Measurements from ENCODE around the gene ADD2.
"Not testable (repeated sequence)": the region's sequence is repeated elsewhere in the genome, so short reads cannot be mapped to it uniquely, and the experiment has no call there.

Gene ADD2

DNA sequence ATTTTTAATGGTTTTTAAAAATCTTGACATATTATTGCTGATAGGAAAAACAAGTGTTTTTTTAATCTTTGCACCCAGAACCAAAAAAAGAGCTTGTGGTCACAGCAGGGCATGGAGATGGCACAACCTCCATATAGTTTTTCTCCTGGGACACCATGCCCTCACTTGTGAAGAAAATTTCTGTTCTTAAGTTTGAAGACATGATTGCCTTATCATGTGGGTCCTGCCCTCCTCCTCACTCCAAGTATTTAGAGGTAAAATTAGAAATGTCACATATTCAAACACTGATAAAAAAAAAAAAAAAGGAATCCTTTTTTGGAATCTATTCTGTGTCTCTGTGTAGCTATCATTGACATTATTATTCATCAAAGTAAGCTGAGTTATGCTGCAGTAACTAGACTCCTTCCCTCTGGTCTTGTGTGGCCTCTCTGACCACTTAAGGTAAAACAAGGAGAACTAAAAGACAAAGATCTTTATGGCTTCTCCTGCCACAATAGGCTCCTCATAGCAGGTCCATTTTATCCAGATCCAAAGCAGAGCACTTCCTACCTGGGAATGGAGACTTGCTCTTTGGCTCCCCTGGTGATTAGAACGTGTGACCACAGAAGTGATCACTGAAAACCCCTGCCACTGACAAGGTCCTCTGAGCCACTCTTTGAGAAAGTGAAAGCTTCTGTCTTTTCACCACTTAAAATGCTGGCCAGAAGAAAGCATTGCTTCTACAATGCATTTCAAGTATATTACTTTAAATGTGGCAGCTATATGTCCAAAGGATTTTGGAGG lies 19.8 kb downstream of the ADD2 start:
- DNase-seq = no peak

DNA sequence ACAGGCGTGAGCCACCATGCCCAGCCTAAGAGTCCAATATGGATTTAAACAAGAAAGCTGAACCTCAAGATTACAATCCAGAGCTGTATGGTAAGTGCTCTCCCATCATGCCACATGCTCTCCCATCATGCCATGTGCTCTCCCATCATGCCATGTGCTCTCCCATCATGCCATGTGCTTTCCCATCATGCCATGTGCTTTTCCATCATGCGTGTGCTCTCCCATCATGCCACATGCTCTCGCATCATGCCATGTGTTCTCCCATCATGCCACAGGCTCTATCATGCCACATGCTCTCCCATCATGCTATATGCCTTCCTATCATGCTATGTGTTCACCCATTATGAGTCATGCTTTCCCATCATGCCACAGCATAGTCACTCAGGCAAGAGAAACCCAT lies 20.7 kb downstream of the ADD2 start:
- no peak for DNase-seq

DNA sequence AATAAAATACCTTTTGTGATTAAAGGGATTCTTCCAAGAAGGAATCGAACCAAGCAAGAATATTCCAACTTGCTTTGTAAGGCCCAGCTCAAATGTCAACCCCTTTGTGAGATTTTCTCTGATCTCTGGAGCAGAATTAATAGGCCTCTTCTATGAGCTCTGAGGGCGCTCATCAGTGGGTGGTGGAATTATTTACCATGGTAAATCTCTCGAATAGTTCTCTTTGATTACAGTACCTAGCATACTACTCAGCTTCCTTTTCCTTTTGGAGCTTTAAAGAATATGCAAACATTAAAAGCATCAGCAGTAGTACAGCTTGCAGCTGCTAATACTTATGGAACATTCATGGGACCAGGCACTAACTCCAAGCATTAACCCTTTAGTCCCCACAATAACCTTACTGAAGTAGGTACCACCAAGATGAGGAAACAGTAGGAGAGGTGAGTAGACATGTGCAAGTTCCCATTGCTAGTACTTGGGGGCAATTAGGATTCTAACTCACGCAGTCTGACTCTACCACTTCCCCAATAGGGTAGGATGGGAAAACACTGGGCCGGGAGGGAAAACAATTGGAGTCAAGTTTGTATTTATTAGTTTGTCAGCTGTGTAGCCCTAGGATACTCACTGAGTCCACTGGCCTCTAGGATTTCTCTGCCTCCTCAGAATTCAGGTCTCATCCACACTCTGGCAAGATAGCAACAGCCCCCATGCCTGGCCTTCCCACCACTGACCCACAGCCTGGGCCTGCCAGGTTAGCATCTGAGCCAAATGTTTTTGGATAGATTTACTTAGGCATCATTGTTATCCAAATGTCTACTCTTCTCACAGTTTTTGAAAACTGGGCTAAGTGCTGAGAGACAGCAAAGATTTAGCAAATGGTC lies 21.7 kb downstream of the ADD2 start:
- DNase-seq = no peak

DNA sequence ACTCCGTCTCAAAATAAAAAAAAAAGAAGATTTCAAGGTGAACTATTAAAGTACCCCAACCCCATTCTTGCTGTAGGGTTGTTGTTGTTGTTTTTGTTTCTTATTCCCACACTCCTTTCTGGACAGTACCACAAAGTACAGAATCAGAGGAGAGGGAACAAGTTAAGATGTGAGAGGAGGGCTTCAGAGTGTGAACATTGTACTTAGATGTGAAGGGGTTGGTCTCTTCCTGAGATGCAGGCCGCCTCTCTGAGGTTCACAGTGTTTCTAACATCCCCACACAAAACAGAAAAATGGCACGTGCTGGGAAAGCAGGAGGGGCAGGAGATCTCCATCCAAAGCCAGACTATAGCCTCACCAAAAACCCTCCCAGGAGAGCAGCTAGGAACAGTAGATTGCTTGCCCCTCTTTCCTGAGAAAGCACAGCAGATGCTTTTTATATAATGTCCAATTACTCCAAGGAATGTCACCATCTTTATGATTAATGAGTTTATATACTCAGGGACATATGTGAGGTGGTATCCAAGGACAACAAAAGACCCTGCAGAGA lies 22.6 kb downstream of the ADD2 start:
- no peak for DNase-seq

DNA sequence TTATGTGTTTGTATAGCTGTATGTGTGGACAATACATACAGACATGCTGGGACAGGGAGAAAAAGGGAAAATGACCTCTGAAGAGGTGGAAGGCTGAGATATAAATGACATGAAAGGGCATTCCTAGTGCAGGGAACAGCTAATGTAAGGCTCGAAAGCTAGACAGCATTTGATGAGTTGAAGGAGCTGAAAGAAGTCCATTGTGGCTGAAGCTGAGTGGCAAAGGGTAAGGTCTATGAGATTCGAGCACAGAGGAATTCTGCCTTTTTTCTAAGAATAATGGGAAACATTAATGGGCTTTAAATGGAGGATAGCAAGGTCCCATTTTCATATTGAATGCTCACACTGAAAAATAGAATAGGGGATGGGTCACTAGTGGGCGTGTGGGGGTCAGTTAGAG lies 23.6 kb downstream of the ADD2 start:
- DNase-seq = no peak

DNA sequence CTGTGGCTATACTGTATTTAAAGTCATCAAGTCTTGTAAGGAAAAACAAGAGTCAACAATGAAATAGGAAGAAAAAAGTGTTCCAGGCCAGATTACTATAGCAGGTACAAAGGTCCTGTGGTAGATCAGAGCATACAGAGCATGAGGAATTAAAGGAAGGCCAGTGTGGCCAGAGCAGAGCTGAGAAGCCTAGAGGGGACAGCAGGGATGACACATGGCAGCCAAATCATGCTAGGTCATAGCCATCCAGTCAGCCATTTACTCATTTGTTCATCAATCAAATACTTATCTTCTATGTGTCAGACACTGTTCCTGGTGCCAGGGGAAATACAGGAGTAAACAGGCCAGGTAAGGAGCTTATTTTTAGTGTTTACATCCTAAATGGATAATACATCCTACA lies 24.3 kb downstream of the ADD2 start:
- no peak for DNase-seq

DNA sequence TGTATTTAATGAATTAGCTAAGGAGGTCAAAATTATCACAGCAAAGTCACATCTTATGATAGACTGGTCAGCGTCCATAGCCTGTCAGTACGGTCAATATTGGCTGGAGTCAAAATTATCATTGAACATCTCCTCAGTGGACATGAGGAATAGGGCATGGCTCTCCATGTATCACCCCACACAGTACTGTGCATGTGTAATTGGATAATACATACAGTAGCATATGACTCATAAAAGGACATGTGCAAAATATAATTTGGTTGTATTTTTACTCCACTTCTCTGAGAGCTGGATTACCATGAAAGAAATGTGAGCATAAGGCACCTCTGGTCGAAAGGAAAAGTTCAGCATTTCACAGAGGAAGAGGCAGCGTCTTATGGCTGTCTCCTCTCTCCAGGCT lies 24.9 kb downstream of the ADD2 start:
- DNase-seq = no peak

DNA sequence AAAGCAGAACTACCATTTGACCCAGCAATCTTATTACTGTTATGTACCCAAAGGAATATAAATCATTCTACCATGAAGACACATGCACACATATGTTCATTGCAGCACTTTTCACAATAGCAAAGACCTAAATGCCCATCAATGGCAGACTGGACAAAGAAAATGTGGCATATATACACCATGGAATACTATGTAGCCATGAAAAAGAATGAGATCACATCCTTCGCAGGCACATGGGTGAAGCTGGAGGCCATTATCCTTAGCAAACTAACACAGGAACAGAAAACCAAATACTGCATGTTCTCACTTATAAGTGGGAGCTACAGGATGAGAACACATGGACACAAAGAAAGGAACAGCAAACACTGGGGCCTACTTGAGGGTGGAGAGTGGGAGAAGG lies 28.5 kb downstream of the ADD2 start:
- DNase-seq = not testable (repeated sequence)

DNA sequence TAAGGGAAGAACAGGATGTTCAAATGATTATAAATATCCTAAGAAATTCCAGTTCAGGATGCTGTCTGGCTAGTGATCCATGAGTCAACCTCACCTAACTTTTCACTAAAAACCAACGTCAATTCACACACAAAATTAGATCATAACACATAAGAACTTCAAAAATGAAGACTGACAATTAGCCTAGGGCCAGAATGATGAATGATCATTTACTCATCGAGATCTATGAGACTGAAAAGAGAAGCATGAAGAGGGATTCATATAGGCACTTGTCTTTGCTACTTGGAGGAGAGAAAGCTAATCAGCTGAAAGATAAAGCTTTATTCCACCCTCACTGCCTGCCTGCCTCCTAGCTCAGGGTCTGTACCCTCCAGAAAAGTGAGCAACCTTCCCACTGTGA lies 29.8 kb downstream of the ADD2 start:
- no peak for DNase-seq

DNA sequence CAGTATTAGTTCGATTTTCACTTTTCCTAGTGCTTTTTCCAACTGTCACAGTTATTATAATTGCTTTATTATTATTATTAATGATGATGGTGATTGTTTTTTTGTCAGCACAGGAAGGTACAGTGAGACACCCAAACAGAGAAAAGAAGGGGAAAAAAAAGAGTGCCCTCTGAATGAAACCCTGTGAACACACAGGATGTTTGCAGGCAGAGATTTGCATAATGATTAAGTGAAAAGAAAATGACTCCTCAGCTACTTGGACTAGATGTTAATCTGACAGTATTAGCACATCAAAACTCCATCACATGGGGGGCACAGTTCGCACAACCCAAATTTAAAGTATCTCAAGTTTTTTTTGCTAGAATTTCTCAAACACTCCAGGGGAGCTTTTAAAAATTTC lies 32.9 kb downstream of the ADD2 start:
- DNase-seq = no peak

DNA sequence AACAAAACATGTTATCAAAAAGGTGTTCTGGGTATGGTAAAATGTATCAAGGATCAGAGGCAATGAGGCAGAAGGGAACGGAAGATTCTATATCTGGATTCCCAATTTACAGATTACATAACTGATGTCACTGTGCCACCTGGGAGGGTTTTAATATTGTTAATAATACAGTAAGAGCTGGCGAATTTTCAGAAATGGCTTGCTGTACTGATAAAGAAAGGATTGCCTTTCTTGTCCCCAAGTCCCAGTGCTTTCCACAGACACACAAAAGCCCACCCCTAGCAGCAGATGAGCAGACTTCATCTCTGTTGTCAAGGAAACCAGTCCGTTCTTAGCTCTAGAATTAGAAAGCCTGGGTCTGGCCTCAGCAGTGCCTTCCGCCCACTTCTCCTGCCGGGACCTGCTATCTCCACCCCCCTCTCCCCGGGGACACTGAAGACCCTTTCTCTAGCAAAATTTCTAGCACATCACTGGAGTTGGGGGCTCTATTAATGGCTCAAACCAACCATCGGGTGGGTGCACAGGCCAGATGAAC lies 34.3 kb downstream of the ADD2 start:
- no peak for DNase-seq

DNA sequence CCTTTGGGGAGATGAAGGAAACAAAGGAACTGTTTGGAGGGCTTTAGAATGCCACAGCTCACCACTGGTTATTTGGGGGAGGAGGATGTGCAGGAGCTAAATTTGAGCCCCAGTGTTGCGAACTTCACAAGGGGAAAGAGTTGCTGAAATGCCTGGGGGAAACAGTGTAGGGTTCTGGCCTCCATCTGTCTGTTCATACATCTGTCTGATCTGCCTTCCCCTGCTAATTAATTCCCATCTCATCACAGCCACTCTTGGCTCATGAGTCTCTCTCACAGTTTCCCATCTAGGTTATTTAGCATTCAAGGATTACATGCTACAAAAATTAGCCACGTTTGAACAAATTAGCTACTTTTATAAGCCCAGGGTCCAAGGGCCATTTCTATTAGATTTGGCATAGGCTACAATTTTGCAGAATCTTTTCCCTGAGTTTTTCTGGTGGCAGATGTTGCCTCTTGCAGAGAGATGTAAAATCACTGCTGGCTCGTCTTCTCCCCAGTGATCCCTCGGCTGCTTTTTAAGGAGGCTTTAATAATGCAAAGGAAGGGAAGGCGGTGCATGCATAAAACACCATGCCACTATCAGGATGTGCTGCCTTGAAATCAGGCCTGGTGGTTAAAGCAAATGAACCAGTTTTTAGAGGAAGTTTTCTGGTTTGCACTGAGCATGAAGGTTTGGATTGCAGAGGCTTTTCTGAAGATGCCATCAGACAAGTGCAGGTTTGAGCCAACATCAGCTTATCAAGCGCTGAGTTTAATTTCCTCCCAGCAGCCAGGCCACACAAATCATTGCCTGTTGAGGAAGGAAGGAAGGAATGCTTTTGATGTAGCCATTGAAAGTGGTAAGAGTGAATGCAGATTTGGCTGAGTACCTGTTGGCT lies 35.0 kb downstream of the ADD2 start:
- DNase-seq = no peak

DNA sequence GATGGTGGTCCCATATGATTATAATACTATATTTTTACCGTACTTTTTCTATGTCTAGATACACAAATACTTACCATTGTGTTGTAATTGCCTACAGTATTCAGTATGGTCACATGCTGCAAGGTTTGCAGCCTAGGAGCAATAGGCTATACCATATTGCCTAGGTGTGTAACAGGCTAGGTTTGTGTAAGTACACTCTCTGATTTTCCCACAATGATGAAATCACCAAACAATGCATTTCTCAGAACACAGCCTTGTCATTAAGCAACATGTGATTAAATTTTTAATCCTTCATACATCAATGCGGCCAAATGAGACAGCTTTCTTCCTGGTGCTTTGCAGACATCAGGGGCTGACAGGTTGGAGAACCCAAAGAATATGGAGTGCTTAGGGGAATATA lies 37.3 kb downstream of the ADD2 start:
- DNase-seq = no peak

DNA sequence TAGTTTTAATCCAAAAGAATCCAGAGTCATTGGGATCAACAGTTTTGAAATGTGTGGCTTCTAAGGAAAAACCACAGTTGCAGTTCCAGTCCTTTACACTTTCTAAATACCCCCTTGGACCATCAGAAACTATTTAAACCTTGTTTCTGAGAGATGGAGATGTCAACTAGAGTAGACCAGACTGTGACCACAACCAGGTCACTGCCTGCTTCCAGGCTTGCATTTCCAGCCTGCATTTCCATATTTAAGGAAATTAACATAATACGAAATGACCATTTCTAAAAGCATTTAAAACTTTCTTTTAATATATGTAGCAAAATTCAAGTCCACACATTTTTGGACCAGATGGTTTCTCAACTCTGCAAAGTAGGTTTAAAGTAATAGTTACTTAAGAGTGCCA lies 38.4 kb downstream of the ADD2 start:
- no peak for DNase-seq

DNA sequence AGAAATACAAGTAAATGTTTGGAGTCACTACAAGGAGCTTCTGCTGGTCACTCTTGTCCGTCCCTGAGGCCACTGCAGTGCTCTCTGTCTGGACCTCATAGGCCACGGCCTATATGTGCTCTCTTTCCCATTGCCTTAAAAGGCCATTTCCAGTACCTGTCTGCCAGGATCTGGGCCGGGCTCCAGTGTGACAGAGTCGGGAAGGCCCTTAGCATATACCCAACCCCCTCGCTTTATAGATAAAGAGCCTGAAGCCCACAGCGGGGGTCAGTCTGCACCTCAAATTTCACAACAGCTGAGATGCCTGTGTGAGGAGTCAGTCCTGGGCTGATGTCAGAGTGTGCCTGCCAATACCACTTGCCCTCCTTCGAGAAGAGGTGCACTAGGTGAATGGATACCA lies 39.9 kb downstream of the ADD2 start:
- no peak for DNase-seq

DNA sequence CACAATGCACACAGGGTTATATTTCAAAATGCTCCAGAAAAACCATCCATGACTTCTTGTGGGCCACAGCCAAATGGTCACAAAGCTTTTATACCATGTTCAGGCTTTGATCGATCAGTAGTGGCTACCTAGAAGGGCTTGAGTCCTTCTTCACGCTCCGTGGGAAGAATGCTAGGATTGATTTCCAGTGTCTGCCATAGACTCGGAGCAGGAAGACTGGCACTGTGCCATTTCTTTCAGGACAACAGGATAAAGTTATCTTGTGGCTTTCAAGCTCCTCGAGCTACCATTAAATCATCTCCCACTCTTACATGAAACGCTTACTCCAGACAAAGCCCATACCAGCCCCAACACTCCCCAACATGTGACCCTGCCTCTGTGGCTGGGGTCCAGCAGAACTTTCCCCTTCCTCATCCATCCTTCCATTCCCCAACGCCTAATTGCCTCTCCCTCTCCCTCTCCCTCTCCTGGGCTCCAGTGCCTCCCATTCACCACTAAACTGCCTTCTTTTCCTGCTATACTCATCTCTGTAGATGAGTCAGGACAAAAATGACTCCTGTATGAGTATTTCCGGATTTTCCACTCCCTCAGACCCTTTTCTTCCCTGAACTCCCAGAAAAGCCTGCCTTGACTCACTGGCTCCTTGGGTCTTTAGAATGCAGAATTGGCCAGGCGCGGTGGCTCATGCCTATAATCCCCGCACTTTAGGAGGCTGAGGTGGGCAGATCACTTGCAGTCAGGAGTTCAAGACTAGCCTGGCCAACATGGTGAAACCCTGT lies 40.9 kb downstream of the ADD2 start:
- peak; percentile 36 for DNase-seq

DNA sequence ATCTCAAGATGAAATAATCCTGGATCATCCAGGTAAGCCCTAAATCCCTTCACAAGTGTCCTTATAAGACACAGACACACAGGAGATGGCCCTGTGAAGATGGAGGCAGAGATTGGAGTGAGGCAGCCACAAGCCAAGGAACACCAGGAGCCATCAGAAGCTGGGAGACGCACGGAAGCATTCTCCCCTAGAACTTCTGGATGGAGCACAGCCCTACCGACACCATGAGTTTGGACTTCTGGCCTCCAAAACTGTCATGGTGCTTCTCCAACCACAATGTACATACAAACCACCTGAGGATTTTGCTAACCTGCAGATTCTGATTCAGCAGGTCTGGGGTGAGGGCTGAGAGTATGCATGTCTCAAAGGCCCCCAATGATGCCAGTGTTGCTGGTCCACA lies 42.5 kb downstream of the ADD2 start:
- DNase-seq = no peak

DNA sequence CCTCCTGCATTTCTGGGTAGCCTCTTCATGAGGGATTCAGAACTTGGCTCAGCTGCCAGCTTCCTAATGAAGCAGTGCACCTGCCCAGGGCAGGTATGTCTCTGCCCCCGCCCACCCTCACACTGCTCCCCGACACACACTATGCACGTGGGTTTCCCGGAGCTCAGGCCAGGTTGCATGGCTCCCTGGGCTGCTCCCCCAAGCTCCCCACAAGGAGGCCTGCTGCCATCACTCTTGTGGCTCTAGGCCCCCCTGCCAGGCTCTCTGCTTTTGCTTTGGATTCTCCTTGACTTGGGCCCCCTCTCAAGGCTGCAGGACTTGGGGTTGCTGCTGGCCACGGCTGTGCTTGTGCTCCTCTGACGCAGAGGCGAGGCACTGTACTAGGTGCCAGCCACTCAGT lies 43.6 kb downstream of the ADD2 start:
- DNase-seq = no peak

DNA sequence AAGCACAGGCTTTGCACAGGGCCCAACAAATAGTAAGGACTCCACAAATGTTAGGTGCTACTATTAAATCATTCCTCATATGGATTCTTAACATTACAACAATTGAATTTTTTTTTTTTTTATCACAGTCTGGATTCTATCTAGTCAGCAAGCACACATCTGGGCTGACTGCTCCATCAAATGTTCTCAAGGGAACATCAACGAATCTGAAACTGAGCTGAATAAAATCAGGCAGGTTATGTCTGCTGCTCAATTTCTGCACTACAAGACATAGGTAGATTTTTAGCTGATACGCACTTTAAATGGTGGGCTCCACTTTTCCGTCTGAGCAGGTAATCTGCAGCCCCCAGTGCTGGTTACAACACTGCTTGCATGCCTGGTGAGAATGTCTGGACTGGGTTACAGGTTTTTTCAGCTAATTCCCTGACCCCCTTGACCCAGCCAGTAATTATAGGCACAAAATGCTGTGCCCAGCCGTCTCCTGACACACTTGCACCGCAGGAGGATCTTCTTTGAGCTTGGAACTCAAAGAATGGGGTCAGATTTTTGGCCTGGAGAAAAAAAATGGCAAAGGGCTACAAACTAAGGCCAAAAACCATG lies 44.6 kb downstream of the ADD2 start:
- DNase-seq = no peak

DNA sequence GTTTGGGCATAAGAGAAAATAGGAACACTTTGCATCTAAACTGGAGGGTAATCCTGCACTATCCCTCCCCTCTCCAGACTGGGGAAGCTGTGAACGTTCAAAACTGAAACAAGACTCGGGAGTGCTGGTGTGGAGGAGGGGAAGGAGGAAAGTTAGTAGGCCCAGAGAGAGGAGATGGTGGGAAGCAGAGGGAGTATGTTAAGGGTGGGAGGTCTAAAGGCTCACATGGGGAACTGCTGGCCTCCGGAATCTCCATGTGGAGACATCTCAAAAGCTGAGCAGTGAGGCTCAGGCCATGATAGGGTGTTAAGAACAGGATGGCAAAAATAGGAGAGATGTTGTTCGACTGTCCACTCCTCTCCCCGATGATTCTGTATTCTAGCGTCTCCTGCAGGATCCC lies 47.9 kb downstream of the ADD2 start:
- no peak for DNase-seq

DNA sequence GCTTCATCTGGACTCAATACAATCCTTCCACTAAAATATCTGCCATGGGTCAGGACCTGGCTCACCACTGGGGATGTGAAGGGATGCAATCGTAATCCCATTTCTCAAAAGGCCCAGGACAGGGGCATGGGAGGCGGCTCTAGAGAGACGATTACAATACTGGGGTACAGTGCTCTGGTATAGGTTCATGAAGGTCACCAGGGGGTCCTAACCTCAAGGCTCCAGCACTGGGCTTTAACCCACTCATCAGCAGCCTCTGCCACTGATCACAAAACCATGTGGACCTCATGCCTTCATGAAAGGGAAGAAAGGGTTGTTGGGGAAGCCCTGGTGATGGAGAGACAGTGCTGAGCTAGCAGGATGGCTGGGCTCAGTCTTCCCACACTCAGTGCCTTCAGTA lies 48.8 kb downstream of the ADD2 start:
- DNase-seq = no peak

DNA sequence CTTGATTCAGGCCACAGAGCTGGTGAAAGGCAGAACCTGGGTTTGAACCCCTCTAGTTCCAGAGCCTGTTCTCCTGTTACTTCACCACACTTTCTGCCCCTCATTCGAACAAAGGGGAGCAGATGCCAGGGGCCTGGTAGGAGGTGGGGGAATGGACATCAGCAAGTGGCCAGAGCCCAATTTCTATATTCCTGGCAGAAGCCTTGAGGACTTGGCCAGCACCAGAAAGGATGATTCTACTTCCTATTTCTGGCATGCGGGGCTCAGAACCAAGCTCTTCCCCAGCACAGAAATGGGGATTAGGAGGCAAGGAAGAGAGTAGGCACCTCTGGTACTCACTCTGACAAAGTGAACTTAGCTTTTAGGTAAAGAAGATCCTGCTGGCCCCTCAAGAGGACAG lies 49.3 kb downstream of the ADD2 start:
- no peak for DNase-seq

All from HCEC 1CT (cell line).